Tibial nerve (tissue), 4 donors: ENCODE data around the gene IFIT1.
"Not testable (repeated sequence)": the region's sequence is repeated elsewhere in the genome, so short reads cannot be mapped to it uniquely, and the experiment has no call there.

Source experiments
- CTCF ChIP-seq, 5 experiments: fragments of 200-600 bp in 3 of 5; fragments of 450-650 bp in 2 of 5; sonication (generic) in 3 of 5; IDR thresholded peaks; one replicate each; pipeline ENCODE4 v1.5.1; 2016 to 2019; ENCODE audit warnings: antibody characterized with exemption in 5 of 5, mild to moderate bottlenecking in 3 of 5, moderate library complexity in 2 of 5
- EP300 ChIP-seq, 2 donors: sonication (generic); formaldehyde crosslinking; IDR thresholded peaks; one replicate each; pipeline ENCODE4 v1.6.1; 2017; ENCODE audit warnings: antibody characterized with exemption in 2 of 2, mild to moderate bottlenecking in 1 of 2
- POLR2A ChIP-seq, 2 donors: fragments of 450-650 bp; IDR thresholded peaks; one replicate each; pipeline ENCODE4 v1.6.1; 2017; ENCODE audit warnings: antibody characterized with exemption in 2 of 2, mild to moderate bottlenecking in 2 of 2, moderate library complexity in 2 of 2

- TF ChIP-seq CTCF, POLR2A, EP300 (IDR thresholded peaks at IDR 0.05): not testable (repeated sequence)
Measured at GRCh38 chr10:89409282-89409681, 16.9 kb downstream of the IFIT1 start.
